Hepatocyte (in vitro differentiated cells): ENCODE measurements around the gene VILL. TPM values are rescaled to one million over a fixed set of nuclear protein-coding genes. Genes with fewer than 3 reads are reported as not detected.

Experiments
- DNase-seq: peaks from one replicate; pipeline ENCODE4 v3.0.0-alpha.2; 2016; ENCODE audit warnings: low spot score
- H2AFZ ChIP-seq: fragments of 200-600 bp; sonication (generic); 2 replicates; pipeline ENCODE4 v1.6.0; 2016; ENCODE audit warnings: antibody characterized with exemption, mild to moderate bottlenecking
- H3K27ac ChIP-seq: fragments of 200-600 bp; sonication (generic); 2 replicates; pipeline ENCODE4 v1.5.1; 2016; ENCODE audit warnings: mild to moderate bottlenecking
- H3K27me3 ChIP-seq: fragments of 200-600 bp; sonication (generic); 2 replicates; pipeline ENCODE4 v1.6.1; 2016
- H3K36me3 ChIP-seq: fragments of 200-600 bp; sonication (generic); replicated peaks from 2 replicates; pipeline ENCODE4 v1.5.1; 2016; ENCODE audit warnings: low read depth; ENCODE audit not compliant: insufficient read depth
- H3K4me1 ChIP-seq: fragments of 200-600 bp; sonication (generic); 2 replicates; pipeline ENCODE4 v1.5.1; 2016; ENCODE audit warnings: mild to moderate bottlenecking, moderate library complexity; ENCODE audit not compliant: insufficient read depth
- H3K4me2 ChIP-seq: fragments of 200-600 bp; sonication (generic); 2 replicates; pipeline ENCODE4 v1.6.0; 2016
- H3K4me3 ChIP-seq: fragments of 200-600 bp; sonication (generic); 2 replicates; pipeline ENCODE4 v1.5.1; 2016; ENCODE audit warnings: mild to moderate bottlenecking
- H3K79me2 ChIP-seq: fragments of 200-600 bp; sonication (generic); 2 replicates; pipeline ENCODE4 v1.6.0; 2017; ENCODE audit warnings: mild to moderate bottlenecking
- H3K9me2 ChIP-seq: fragments of 200-600 bp; sonication (generic); replicated peaks from 2 replicates; pipeline ENCODE4 v1.6.0; 2017; ENCODE audit warnings: mild to moderate bottlenecking; ENCODE audit not compliant: insufficient read depth
- H3K9me3 ChIP-seq: fragments of 200-600 bp; sonication (generic); 2 replicates; pipeline ENCODE4 v1.5.1; 2016; ENCODE audit warnings: low read depth, mild to moderate bottlenecking
- H4K20me1 ChIP-seq: fragments of 200-600 bp; sonication (generic); 2 replicates; pipeline ENCODE4 v1.6.0; 2016; ENCODE audit warnings: mild to moderate bottlenecking; ENCODE audit not compliant: insufficient read depth, poor library complexity, severe bottlenecking
- EZH2 ChIP-seq: fragments of 200-600 bp; sonication (generic); IDR thresholded peaks from 2 replicates; pipeline ENCODE4 v1.6.1; 2016; ENCODE audit warnings: antibody characterized with exemption, mild to moderate bottlenecking, borderline replicate concordance
- EZH2phosphoT487 ChIP-seq: fragments of 200-600 bp; sonication (generic); IDR thresholded peaks from one replicate; pipeline ENCODE4 v1.6.1; 2018; ENCODE audit warnings: antibody characterized with exemption, mild to moderate bottlenecking, low read depth, moderate library complexity; ENCODE audit not compliant: unreplicated experiment, severe bottlenecking
- WGBS: methylation state at CpG from one replicate; pipeline ENCODE4 v1.1.6; 2016; ENCODE audit warnings: low lambda C conversion rate; ENCODE audit errors: missing lambda C conversion rate; 5-methylcytosine and 5-hydroxymethylcytosine counted together
- polyA plus RNA-seq: library from polyadenylated mRNA; unstranded; fragments of >200 nt; fragmentation: Nextera tagmentation; extraction: Ambion mirVana; gene quantifications from 2 replicates; pipeline ENCODE4 v1.2.1, GENCODE V29; 2016
- total RNA-seq: library from RNA; depleted of rRNA; stranded (reverse); fragments of >200 nt; gene quantifications from 2 replicates; pipeline ENCODE4 v1.2.3, GENCODE V29; 2014
- TF ChIP-seq, protein P1 (sequence below): fragments of 200-600 bp; sonication (generic); IDR thresholded peaks from 2 replicates; pipeline ENCODE4 v1.5.1; 2016; ENCODE audit warnings: antibody characterized with exemption, mild to moderate bottlenecking; ENCODE audit not compliant: poor library complexity

VILL gene
- total and polyA plus RNA-seq, 2 experiments from 2014 or later, result 39.3 to 47.4 TPM

DNA sequence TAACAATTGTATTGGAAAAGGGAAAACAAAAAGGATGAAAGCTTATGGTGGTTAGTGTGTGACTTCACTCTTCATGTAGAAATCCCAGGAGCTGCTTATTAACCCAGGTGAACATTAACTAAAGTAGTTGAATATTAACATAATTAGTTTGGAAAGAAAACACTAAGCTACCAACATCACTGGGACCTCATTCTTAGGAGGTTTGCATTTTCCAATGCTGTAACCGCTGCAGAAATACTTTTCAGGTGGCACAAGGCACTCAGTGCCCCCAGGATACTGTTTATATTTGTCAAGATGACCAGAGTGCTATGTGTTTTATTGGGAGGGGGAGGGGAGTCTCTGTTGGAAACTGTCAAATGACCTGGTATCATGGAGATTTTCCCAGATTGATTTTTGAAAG, 25.9 kb upstream of the VILL start:
- Histone ChIP-seq H3K79me2 (peaks cover 4% of the 10 kb centered on the region), H4K20me1 (no peaks in the 10 kb centered on the region), H3K4me3 (no peak overlapping the region), H3K27ac (peak overlapping the region; percentile 87), H3K27me3 (no peaks in the 10 kb centered on the region), H3K9me2 (no peaks in the 10 kb centered on the region), H3K4me1 (peaks cover 28% of the 10 kb centered on the region), H3K9me3 (no peaks in the 10 kb centered on the region), H2AFZ (no peak overlapping the region), H3K36me3 (no peaks in the 10 kb centered on the region), H3K4me2 (peak overlapping the region; percentile 55)
- WGBS, result 44% methylated on average over 1 of the region's 1 CpG
- TF ChIP-seq EZH2, result no peak
- TF ChIP-seq, protein P1, sequence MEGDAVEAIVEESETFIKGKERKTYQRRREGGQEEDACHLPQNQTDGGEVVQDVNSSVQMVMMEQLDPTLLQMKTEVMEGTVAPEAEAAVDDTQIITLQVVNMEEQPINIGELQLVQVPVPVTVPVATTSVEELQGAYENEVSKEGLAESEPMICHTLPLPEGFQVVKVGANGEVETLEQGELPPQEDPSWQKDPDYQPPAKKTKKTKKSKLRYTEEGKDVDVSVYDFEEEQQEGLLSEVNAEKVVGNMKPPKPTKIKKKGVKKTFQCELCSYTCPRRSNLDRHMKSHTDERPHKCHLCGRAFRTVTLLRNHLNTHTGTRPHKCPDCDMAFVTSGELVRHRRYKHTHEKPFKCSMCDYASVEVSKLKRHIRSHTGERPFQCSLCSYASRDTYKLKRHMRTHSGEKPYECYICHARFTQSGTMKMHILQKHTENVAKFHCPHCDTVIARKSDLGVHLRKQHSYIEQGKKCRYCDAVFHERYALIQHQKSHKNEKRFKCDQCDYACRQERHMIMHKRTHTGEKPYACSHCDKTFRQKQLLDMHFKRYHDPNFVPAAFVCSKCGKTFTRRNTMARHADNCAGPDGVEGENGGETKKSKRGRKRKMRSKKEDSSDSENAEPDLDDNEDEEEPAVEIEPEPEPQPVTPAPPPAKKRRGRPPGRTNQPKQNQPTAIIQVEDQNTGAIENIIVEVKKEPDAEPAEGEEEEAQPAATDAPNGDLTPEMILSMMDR, result no peak
- no peak for TF ChIP-seq EZH2phosphoT487
- no peak for DNase-seq

DNA sequence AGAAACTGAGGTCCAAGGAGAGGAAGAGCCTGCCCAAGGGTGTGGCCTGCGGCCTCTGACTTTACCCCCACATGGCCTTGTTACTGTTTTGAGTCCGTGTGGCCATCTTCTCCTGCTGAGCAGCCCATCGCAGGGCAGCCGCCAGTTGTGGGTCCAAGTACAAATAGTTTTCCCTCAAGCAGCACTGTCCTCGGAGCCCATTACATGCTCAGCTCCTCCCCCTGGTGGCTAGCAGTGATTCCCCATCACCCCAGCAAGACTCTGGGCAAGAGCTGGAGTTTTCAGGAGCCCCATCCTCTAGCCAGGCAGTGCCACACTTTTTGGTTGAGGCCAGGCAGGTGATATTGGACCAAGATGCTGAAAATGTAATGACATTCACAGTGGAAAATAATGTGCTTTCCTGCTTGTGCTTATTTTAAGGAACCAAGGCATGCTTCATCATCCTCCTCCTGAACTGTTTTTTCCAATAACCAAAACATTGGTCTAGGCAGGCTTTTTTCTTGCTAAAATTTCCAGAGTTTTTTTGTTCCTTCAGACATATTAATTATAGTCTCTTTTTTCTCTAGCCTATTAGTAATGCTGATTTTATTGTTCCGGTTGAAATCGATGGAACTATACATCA, 23.2 kb upstream of the VILL start:
- Histone ChIP-seq H4K20me1 (no peaks in the 10 kb centered on the region), H2AFZ (no peak overlapping the region), H3K9me3 (no peaks in the 10 kb centered on the region), H3K27ac (no peak overlapping the region), H3K27me3 (no peaks in the 10 kb centered on the region), H3K9me2 (no peaks in the 10 kb centered on the region), H3K4me3 (no peak overlapping the region), H3K36me3 (no peaks in the 10 kb centered on the region), H3K79me2 (peaks cover 4% of the 10 kb centered on the region), H3K4me1 (peaks cover 14% of the 10 kb centered on the region), H3K4me2 (no peak overlapping the region)
- DNase-seq, result peak; percentile 79
- TF ChIP-seq, protein P1, result peak; percentile 63
- no peak for TF ChIP-seq EZH2
- WGBS, result 54% methylated on average over 7 of the region's 7 CpGs

DNA sequence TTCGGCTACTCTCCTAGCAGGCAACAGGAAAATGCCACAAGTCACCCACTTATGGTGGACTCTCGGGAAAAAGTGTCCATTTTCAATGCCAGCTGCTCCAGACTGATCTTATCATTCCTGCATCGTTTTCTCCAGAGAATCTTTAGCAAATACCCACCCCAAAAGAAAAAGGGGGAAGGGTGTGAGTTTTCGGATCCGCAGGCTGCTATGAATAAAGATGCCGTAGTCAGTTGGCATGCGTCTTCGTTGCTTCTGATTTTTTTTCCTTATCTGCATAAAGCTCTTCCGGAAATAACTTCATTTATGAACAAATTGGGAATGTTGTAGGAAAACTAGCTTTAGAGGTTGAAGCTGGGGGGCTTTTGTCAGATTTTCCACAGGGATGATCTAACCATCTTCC, 22.4 kb upstream of the VILL start:
- Histone ChIP-seq H3K4me3 (no peak overlapping the region), H2AFZ (no peak overlapping the region), H3K36me3 (no peaks in the 10 kb centered on the region), H3K9me3 (no peaks in the 10 kb centered on the region), H3K9me2 (no peaks in the 10 kb centered on the region), H3K4me1 (peaks cover 6% of the 10 kb centered on the region), H3K4me2 (no peak overlapping the region), H3K27me3 (no peaks in the 10 kb centered on the region), H4K20me1 (no peaks in the 10 kb centered on the region), H3K27ac (no peak overlapping the region), H3K79me2 (peaks cover 4% of the 10 kb centered on the region)
- TF ChIP-seq, protein P1, result no peak
- TF ChIP-seq EZH2phosphoT487 (no peak), EZH2 (no peak)
- 95% methylated on average over 9 of the region's 9 CpGs for WGBS
- no peak for DNase-seq
